ENCODE data around the gene ZNF85.
"Not testable (repeated sequence)": the region's sequence is repeated elsewhere in the genome, so short reads cannot be mapped to it uniquely, and the experiment has no call there.

Gene ZNF85

GRCh38 chr19:20923077-20923871, at the start of gene ZNF85:
Gene ZNF85 (plus strand): TSS chr19:20923251. CDS start chr19:20923401, 150 bp downstream.
- peak; percentile 16 for DNase-seq (ENCODE audit: low spot score)

- DNase-seq (ENCODE audit: low spot score) = no peak
These were observed 43.5 kb upstream of the ZNF85 start for GRCh38 chr19:20879501-20879900.

- DNase-seq (ENCODE audit: low spot score) = no peak
These were observed 10.1 kb upstream of the ZNF85 start for GRCh38 chr19:20912973-20913372.

GRCh38 chr19:20925481-20925880, 2.4 kb downstream of the ZNF85 start:
- DNase-seq (ENCODE audit: low spot score) = no peak

- no peak for DNase-seq (ENCODE audit: low spot score)
These were observed 3.7 kb downstream of the ZNF85 start for GRCh38 chr19:20926796-20927195.

- DNase-seq (ENCODE audit: low spot score) = no peak
These were observed 5.3 kb downstream of the ZNF85 start for GRCh38 chr19:20928371-20928770.

- not testable (repeated sequence) for DNase-seq (ENCODE audit: low spot score)
These were observed 13.4 kb downstream of the ZNF85 start for GRCh38 chr19:20936322-20936947.

GRCh38 chr19:20952561-20953095, 29.6 kb downstream of the ZNF85 start:
- not testable (repeated sequence) for DNase-seq (ENCODE audit: low spot score)

GRCh38 chr19:20964798-20965197, 41.7 kb downstream of the ZNF85 start:
- DNase-seq (ENCODE audit: low spot score) = no peak

- no peak for DNase-seq (ENCODE audit: low spot score)
These were observed 45.0 kb downstream of the ZNF85 start for GRCh38 chr19:20968092-20968491.

GRCh38 chr19:20969498-20969897, 46.4 kb downstream of the ZNF85 start:
- DNase-seq (ENCODE audit: low spot score) = peak; percentile 41

- DNase-seq (ENCODE audit: low spot score) = no peak
These were observed 46.8 kb downstream of the ZNF85 start for GRCh38 chr19:20969898-20970297.

- DNase-seq (ENCODE audit: low spot score) = not testable (repeated sequence)
These were observed 69.7 kb downstream of the ZNF85 start for GRCh38 chr19:20992788-20993187.

- no peak for DNase-seq (ENCODE audit: low spot score)
These were observed 76.8 kb downstream of the ZNF85 start for GRCh38 chr19:20999731-21000352.
